Measurements from ENCODE around the gene ATF2.
A peak's percentile ranks its signal among the peaks of the same experiment; 100 is the strongest.

Gene ATF2

DNA sequence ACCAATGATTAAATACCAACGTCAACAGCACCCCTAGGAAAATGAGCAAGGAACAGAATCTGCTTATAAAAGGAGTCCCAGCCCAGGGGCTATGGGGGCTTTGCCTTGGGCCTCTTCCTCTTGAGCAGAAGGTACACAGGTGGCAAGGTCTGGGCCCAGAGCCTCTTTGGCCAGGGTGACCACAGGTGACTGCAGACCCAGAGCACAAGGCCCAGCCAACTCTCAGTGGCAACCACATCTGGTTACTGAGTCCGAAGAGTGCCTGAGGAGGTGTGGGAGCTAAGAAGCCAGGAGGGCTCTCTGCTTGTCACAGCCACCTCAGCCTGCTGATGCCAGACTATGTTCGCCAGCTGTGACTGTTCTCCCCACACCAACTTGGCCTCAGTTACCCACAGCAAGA lies 128.5 kb downstream of the ATF2 start:
- no peak for TF ChIP-seq CTCF (IDR thresholded peaks at IDR 0.05; ENCODE audit: low read depth, low read length, missing control alignments)
- no peak overlapping the region for H3K4me3 ChIP-seq (replicated peaks; ENCODE audit: low read depth, low read length)
- DNase-seq (ENCODE audit: extremely low read depth, low read depth) = no peak

DNA sequence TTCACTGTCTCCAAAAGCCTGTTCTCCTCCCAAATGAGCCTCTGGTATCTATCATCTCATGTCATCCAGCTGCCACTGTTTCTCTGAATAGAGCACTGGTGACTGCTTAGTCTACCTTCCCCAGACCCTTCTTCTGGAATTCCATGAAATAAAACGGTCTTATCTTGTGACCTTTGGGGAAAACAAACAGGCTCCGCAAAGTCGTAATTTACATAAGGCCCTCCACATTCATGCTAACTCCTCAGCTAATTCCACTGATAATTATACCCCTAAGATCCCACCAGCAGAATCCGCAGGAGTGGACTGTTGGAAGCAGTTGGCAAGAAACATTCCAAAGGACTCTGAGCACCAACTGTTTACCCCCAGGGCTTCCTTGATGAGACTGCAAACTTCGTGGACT lies 129.0 kb downstream of the ATF2 start:
- no peak for TF ChIP-seq CTCF (IDR thresholded peaks at IDR 0.05; ENCODE audit: low read depth, low read length, missing control alignments)
- H3K4me3 ChIP-seq (replicated peaks; ENCODE audit: low read depth, low read length) = no peak overlapping the region
- DNase-seq (ENCODE audit: extremely low read depth, low read depth) = no peak

- H3K4me3 ChIP-seq (replicated peaks; ENCODE audit: low read depth, low read length) = no peak overlapping the region
- no peak for TF ChIP-seq CTCF (IDR thresholded peaks at IDR 0.05; ENCODE audit: low read depth, low read length, missing control alignments)
- no peak for DNase-seq (ENCODE audit: extremely low read depth, low read depth)
Measured at GRCh38 chr2:175037941-175038340, 130.1 kb downstream of the ATF2 start.

DNA sequence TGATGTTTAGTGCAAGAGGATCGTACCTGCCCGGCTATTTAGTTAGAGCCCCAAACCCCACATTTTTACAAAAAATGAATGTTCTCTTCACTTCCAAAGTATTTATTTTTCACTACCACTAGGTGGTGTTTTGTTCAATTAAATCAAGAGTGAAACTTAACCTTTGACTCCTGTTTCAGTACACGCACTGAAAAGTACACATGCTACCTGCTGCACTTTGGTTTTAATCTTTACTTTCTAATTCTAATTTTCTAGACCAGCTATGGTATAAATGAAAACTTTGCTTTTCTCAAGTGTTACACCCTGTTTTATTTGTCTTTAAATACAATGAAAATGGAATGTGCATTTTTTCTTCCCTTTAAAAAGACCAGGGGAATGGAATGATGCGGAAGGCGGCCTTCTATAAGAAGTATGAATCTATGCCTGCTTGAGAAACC lies 131.4 kb downstream of the ATF2 start:
- H3K4me3 ChIP-seq (replicated peaks; ENCODE audit: low read depth, low read length) = no peak overlapping the region
- TF ChIP-seq CTCF (IDR thresholded peaks at IDR 0.05; ENCODE audit: low read depth, low read length, missing control alignments) = peak; percentile 18
- DNase-seq (ENCODE audit: extremely low read depth, low read depth) = no peak

- H3K4me3 ChIP-seq (replicated peaks; ENCODE audit: low read depth, low read length) = no peak overlapping the region
- TF ChIP-seq CTCF (IDR thresholded peaks at IDR 0.05; ENCODE audit: low read depth, low read length, missing control alignments) = no peak
- no peak for DNase-seq (ENCODE audit: extremely low read depth, low read depth)
Measured at GRCh38 chr2:175035806-175036205, 132.2 kb downstream of the ATF2 start.

- no peak for DNase-seq (ENCODE audit: extremely low read depth, low read depth)
- H3K4me3 ChIP-seq (replicated peaks; ENCODE audit: low read depth, low read length) = no peak overlapping the region
- no peak for TF ChIP-seq CTCF (IDR thresholded peaks at IDR 0.05; ENCODE audit: low read depth, low read length, missing control alignments)
Measured at GRCh38 chr2:175034716-175035115, 133.3 kb downstream of the ATF2 start.

Data from HFF-Myc (cell line).